Activated naive CD4-positive, alpha-beta T cell treated with anti-CD3 and anti-CD28 coated beads, Interleukin-2, amount 10 ng/mL, durations not matched to agents 7 days and 5 days (primary cell): Measurements from ENCODE around the gene WTAP.

Experiments used
- CTCF ChIA-PET: fragments of 350-600 bp; sonication (Branson Sonifier 250); formaldehyde crosslinking; loops from one replicate; lab custom pipeline; 2021; ENCODE audit warnings: antibody characterized with exemption; lab: Charles Lee
- DNase-seq: peaks from one replicate; pipeline ENCODE4 v3.0.0-alpha.2; 2020
- H3K27ac Mint-ChIP-seq: one replicate; pipeline ENCODE4 v1.8.0; 2021; ENCODE audit warnings: mild to moderate bottlenecking, moderate library complexity, mixed read lengths
- H3K27me3 Mint-ChIP-seq: one replicate; pipeline ENCODE4 v1.8.0; 2021; ENCODE audit warnings: mild to moderate bottlenecking, mixed read lengths
- H3K36me3 Mint-ChIP-seq: one replicate; pipeline ENCODE4 v1.8.0; 2021; ENCODE audit warnings: mixed read lengths
- H3K4me1 Mint-ChIP-seq: one replicate; pipeline ENCODE4 v1.8.0; 2021; ENCODE audit warnings: mixed read lengths
- H3K4me3 Mint-ChIP-seq: one replicate; pipeline ENCODE4 v1.8.0; 2021; ENCODE audit warnings: mild to moderate bottlenecking, moderate library complexity, mixed read lengths
- H3K9me3 Mint-ChIP-seq: one replicate; pipeline ENCODE4 v1.8.0; 2021; ENCODE audit warnings: mixed read lengths

Gene WTAP

GRCh38 chr6:159726918-159727716 lies at the start of gene WTAP:
Gene WTAP, plus strand, starts transcription at chr6:159727506. Its CDS starts 8,760 bp downstream, at chr6:159736266.
- peak; percentile 98 for DNase-seq
- H3K4me3 Mint-ChIP-seq = peak within 1 kb of the TSS; percentile 88
- CTCF ChIA-PET = interaction anchor here (0.7 to 1.1 kb wide), 3 partner anchors 35 to 63 kb away, joined by 3 read pairs; partner anchors contain the start of gene MRPL18
- H3K9me3 Mint-ChIP-seq = peaks cover 12% of the 10 kb centered on the region
- H3K4me1 Mint-ChIP-seq = peaks cover 62% of the 10 kb centered on the region
- peaks cover 48% of the 10 kb centered on the region for H3K36me3 Mint-ChIP-seq
- peak within 1 kb of the TSS; percentile 97 for H3K27ac Mint-ChIP-seq
- peaks cover 7% of the 10 kb centered on the region for H3K27me3 Mint-ChIP-seq

GRCh38 chr6:159677506-159678165 lies 49.7 kb upstream of the WTAP start:
- Mint-ChIP-seq H3K27me3 (no peaks in the 10 kb centered on the region), H3K9me3 (peaks cover 5% of the 10 kb centered on the region), H3K4me1 (peaks cover 15% of the 10 kb centered on the region), H3K36me3 (peaks cover 49% of the 10 kb centered on the region), H3K4me3 (no peak overlapping the region), H3K27ac (no peak overlapping the region)
- DNase-seq = no peak
- CTCF ChIA-PET = no interaction called here

GRCh38 chr6:159678574-159678973 lies 48.7 kb upstream of the WTAP start:
- peaks cover 5% of the 10 kb centered on the region for H3K9me3 Mint-ChIP-seq
- peaks cover 15% of the 10 kb centered on the region for H3K4me1 Mint-ChIP-seq
- CTCF ChIA-PET = no interaction called here

GRCh38 chr6:159679091-159680077 lies 47.9 kb upstream of the WTAP start:
- Mint-ChIP-seq H3K36me3 (peaks cover 49% of the 10 kb centered on the region), H3K27ac (peak overlapping the region; percentile 2), H3K27me3 (no peaks in the 10 kb centered on the region), H3K4me3 (no peak overlapping the region), H3K9me3 (peaks cover 5% of the 10 kb centered on the region), H3K4me1 (peaks cover 15% of the 10 kb centered on the region)
- CTCF ChIA-PET = interaction anchor here (1.0 to 1.3 kb wide), 2 partner anchors 16 to 24 kb away, joined by 3 to 4 read pairs; no protein-coding TSS in a partner anchor
- DNase-seq = no peak

More at GRCh38 chr6:159678574-159678973, 48.7 kb upstream of the WTAP start:
- Mint-ChIP-seq H3K27ac (no peak overlapping the region), H3K36me3 (peaks cover 49% of the 10 kb centered on the region), H3K27me3 (no peaks in the 10 kb centered on the region), H3K4me3 (no peak overlapping the region)
- no peak for DNase-seq

- peaks cover 5% of the 10 kb centered on the region for H3K9me3 Mint-ChIP-seq
- no peak overlapping the region for H3K4me3 Mint-ChIP-seq
- peak overlapping the region; percentile 2 for H3K27ac Mint-ChIP-seq
- DNase-seq = no peak
- CTCF ChIA-PET = interaction anchor here (0.7 to 1.3 kb wide), 3 partner anchors 15 to 785 kb away, joined by 3 to 4 read pairs (median 3); no protein-coding TSS in a partner anchor
- peaks cover 49% of the 10 kb centered on the region for H3K36me3 Mint-ChIP-seq
- H3K27me3 Mint-ChIP-seq = no peaks in the 10 kb centered on the region
- H3K4me1 Mint-ChIP-seq = peaks cover 17% of the 10 kb centered on the region
Observed at GRCh38 chr6:159680104-159680503, 47.2 kb upstream of the WTAP start.

GRCh38 chr6:159681191-159681880 lies 46.0 kb upstream of the WTAP start:
- Mint-ChIP-seq H3K27me3 (no peaks in the 10 kb centered on the region), H3K27ac (no peak overlapping the region), H3K4me3 (no peak overlapping the region), H3K36me3 (peaks cover 50% of the 10 kb centered on the region), H3K9me3 (peaks cover under 1% of the 10 kb centered on the region), H3K4me1 (peaks cover 22% of the 10 kb centered on the region)
- CTCF ChIA-PET = interaction anchor here (0.7 to 1.1 kb wide), 3 partner anchors 10 to 507 kb away, joined by 3 to 4 read pairs (median 3); no protein-coding TSS in a partner anchor
- no peak for DNase-seq

- no peaks in the 10 kb centered on the region for H3K9me3 Mint-ChIP-seq
- no peak for DNase-seq
- H3K4me3 Mint-ChIP-seq = no peak overlapping the region
- H3K36me3 Mint-ChIP-seq = peaks cover 50% of the 10 kb centered on the region
- CTCF ChIA-PET = interaction anchor here (1.3 kb wide), 1 partner anchor 20 kb away, joined by 3 read pairs; no protein-coding TSS in a partner anchor
- H3K27ac Mint-ChIP-seq = no peak overlapping the region
- H3K4me1 Mint-ChIP-seq = peaks cover 30% of the 10 kb centered on the region
- H3K27me3 Mint-ChIP-seq = no peaks in the 10 kb centered on the region
Observed at GRCh38 chr6:159682295-159682694, 45.0 kb upstream of the WTAP start.

GRCh38 chr6:159682810-159683209 lies 44.5 kb upstream of the WTAP start:
- CTCF ChIA-PET = interaction anchor here (1.3 kb wide), 1 partner anchor 19 kb away, joined by 3 read pairs; no protein-coding TSS in a partner anchor
- Mint-ChIP-seq H3K9me3 (no peaks in the 10 kb centered on the region), H3K27ac (no peak overlapping the region), H3K4me3 (no peak overlapping the region), H3K36me3 (peaks cover 53% of the 10 kb centered on the region), H3K27me3 (no peaks in the 10 kb centered on the region), H3K4me1 (peaks cover 34% of the 10 kb centered on the region)
- no peak for DNase-seq

- Mint-ChIP-seq H3K4me3 (no peak overlapping the region), H3K9me3 (no peaks in the 10 kb centered on the region), H3K36me3 (peaks cover 63% of the 10 kb centered on the region), H3K27me3 (no peaks in the 10 kb centered on the region), H3K27ac (no peak overlapping the region), H3K4me1 (peaks cover 45% of the 10 kb centered on the region)
- CTCF ChIA-PET = interaction anchor here (0.9 kb wide), 1 partner anchor 29 kb away, joined by 4 read pairs; no protein-coding TSS in a partner anchor
- no peak for DNase-seq
Observed at GRCh38 chr6:159684013-159684304, 43.3 kb upstream of the WTAP start.

GRCh38 chr6:159686040-159686439 lies 41.3 kb upstream of the WTAP start:
- Mint-ChIP-seq H3K4me1 (peaks cover 48% of the 10 kb centered on the region), H3K27ac (peak overlapping the region; percentile 62), H3K9me3 (no peaks in the 10 kb centered on the region), H3K4me3 (no peak overlapping the region), H3K27me3 (no peaks in the 10 kb centered on the region), H3K36me3 (peaks cover 63% of the 10 kb centered on the region)
- DNase-seq = no peak
- CTCF ChIA-PET = no interaction called here

- peaks cover 61% of the 10 kb centered on the region for H3K36me3 Mint-ChIP-seq
Observed at GRCh38 chr6:159686703-159687102, 40.6 kb upstream of the WTAP start.

GRCh38 chr6:159687341-159687740 lies 40.0 kb upstream of the WTAP start:
- peak overlapping the region; percentile 75 for H3K27ac Mint-ChIP-seq
- peaks cover 52% of the 10 kb centered on the region for H3K4me1 Mint-ChIP-seq
- H3K36me3 Mint-ChIP-seq = peaks cover 62% of the 10 kb centered on the region
- no peaks in the 10 kb centered on the region for H3K9me3 Mint-ChIP-seq
- CTCF ChIA-PET = interaction anchor here (1.1 kb wide), 1 partner anchor 14 kb away, joined by 3 read pairs; no protein-coding TSS in a partner anchor
- no peak for DNase-seq
- no peak overlapping the region for H3K4me3 Mint-ChIP-seq
- no peaks in the 10 kb centered on the region for H3K27me3 Mint-ChIP-seq

More at GRCh38 chr6:159686703-159687102, 40.6 kb upstream of the WTAP start:
- CTCF ChIA-PET = no interaction called here
- H3K9me3 Mint-ChIP-seq = no peaks in the 10 kb centered on the region
- DNase-seq = no peak
- H3K27me3 Mint-ChIP-seq = no peaks in the 10 kb centered on the region
- H3K4me3 Mint-ChIP-seq = no peak overlapping the region
- H3K4me1 Mint-ChIP-seq = peaks cover 51% of the 10 kb centered on the region
- peak overlapping the region; percentile 75 for H3K27ac Mint-ChIP-seq
